ENCODE data around the gene KCNA2. TPM values are rescaled to one million over a fixed set of nuclear protein-coding genes. Genes with fewer than 3 reads are reported as not detected.

Gene KCNA2
- polyA plus RNA-seq, 1 experiment, result not detected

GRCh38 chr1:110634455-110635311, 28.5 kb upstream of the KCNA2 start:
- H3K9me3 ChIP-seq (ENCODE audit: control insufficient read depth, insufficient read depth, low read length), result no peaks in the 10 kb centered on the region
- no peak for TF ChIP-seq CTCF (IDR thresholded peaks at IDR 0.05; ENCODE audit: low read depth, low read length)
- ChIA-PET CTCF (interaction anchor here (1.5 to 2.0 kb wide), 2 partner anchors 15 to 130 kb away, joined by 7 to 8 read pairs; no protein-coding TSS in a partner anchor), POLR2A (no interaction called here)
- peak; percentile 46 for DNase-seq (ENCODE audit: low read depth, low spot score)
- H3K4me3 ChIP-seq (ENCODE audit: low read depth, low read length), result no peak overlapping the region
- H3K27me3 ChIP-seq (ENCODE audit: control insufficient read depth, insufficient read depth, low read length), result peaks cover 6% of the 10 kb centered on the region
- no peak overlapping the region for H3K27ac ChIP-seq (ENCODE audit: low read depth, low read length)

- ChIA-PET POLR2A (no interaction called here), CTCF (interaction anchor here (1.5 kb wide), 1 partner anchor 14 kb away, joined by 7 read pairs; no protein-coding TSS in a partner anchor)
- no peak for DNase-seq (ENCODE audit: low read depth, low spot score)
- Histone ChIP-seq H3K27me3 (ENCODE audit: control insufficient read depth, insufficient read depth, low read length) (peaks cover 6% of the 10 kb centered on the region), H3K27ac (ENCODE audit: low read depth, low read length) (no peak overlapping the region), H3K4me3 (ENCODE audit: low read depth, low read length) (no peak overlapping the region), H3K9me3 (ENCODE audit: control insufficient read depth, insufficient read depth, low read length) (no peaks in the 10 kb centered on the region)
- no peak for TF ChIP-seq CTCF (IDR thresholded peaks at IDR 0.05; ENCODE audit: low read depth, low read length)
These were observed 27.9 kb upstream of the KCNA2 start for GRCh38 chr1:110634086-110634454.

GRCh38 chr1:110633646-110634030, 27.5 kb upstream of the KCNA2 start:
- Histone ChIP-seq H3K9me3 (ENCODE audit: control insufficient read depth, insufficient read depth, low read length) (no peaks in the 10 kb centered on the region), H3K4me3 (ENCODE audit: low read depth, low read length) (no peak overlapping the region), H3K27ac (ENCODE audit: low read depth, low read length) (no peak overlapping the region), H3K27me3 (ENCODE audit: control insufficient read depth, insufficient read depth, low read length) (peaks cover 6% of the 10 kb centered on the region)
- TF ChIP-seq CTCF (IDR thresholded peaks at IDR 0.05; ENCODE audit: low read depth, low read length), result no peak
- ChIA-PET POLR2A (no interaction called here), CTCF (no interaction called here)
- no peak for DNase-seq (ENCODE audit: low read depth, low spot score)

GRCh38 chr1:110631836-110632620, 25.9 kb upstream of the KCNA2 start:
- Histone ChIP-seq H3K27ac (ENCODE audit: low read depth, low read length) (no peak overlapping the region), H3K9me3 (ENCODE audit: control insufficient read depth, insufficient read depth, low read length) (no peaks in the 10 kb centered on the region), H3K27me3 (ENCODE audit: control insufficient read depth, insufficient read depth, low read length) (peaks cover 6% of the 10 kb centered on the region), H3K4me3 (ENCODE audit: low read depth, low read length) (no peak overlapping the region)
- ChIA-PET CTCF (interaction anchor here (0.8 to 4.4 kb wide), 4 partner anchors 108 to 151 kb away, joined by 3 to 52 read pairs (median 4); no protein-coding TSS in a partner anchor), POLR2A (no interaction called here)
- no peak for DNase-seq (ENCODE audit: low read depth, low spot score)
- no peak for TF ChIP-seq CTCF (IDR thresholded peaks at IDR 0.05; ENCODE audit: low read depth, low read length)

Data from AG04450 (cell line).